Measurements from ENCODE around the gene DHCR24.
A peak's percentile ranks its signal among the peaks of the same experiment; 100 is the strongest.

The DHCR24 gene

DNA sequence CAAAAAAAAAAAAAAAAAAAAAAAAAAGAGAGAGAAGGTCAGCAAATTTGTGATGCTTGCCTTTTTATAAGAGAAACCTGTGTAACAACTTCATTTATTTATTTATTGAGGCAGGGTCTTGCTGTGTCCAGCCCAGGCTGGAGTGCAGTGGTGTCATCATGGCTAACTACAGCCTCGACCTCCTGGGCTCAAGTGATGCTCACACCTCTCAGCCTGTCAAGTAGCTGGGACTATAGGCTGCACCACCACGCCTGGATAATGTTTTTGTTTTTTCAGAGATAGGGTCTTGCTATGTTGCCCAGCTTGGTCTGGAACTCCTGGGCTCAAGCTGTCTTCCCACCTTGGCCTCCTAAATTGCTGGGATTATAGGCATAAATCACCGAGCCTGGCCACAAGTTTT is 42.4 kb downstream of the DHCR24 start:
- TF ChIP-seq, protein P1, sequence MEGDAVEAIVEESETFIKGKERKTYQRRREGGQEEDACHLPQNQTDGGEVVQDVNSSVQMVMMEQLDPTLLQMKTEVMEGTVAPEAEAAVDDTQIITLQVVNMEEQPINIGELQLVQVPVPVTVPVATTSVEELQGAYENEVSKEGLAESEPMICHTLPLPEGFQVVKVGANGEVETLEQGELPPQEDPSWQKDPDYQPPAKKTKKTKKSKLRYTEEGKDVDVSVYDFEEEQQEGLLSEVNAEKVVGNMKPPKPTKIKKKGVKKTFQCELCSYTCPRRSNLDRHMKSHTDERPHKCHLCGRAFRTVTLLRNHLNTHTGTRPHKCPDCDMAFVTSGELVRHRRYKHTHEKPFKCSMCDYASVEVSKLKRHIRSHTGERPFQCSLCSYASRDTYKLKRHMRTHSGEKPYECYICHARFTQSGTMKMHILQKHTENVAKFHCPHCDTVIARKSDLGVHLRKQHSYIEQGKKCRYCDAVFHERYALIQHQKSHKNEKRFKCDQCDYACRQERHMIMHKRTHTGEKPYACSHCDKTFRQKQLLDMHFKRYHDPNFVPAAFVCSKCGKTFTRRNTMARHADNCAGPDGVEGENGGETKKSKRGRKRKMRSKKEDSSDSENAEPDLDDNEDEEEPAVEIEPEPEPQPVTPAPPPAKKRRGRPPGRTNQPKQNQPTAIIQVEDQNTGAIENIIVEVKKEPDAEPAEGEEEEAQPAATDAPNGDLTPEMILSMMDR (IDR thresholded peaks at IDR 0.05; ENCODE audit: insufficient read depth, low read depth, low read length, missing control alignments) = no peak
- no peak overlapping the region for H3K4me3 ChIP-seq (ENCODE audit: low read length)
- DNase-seq (ENCODE audit: low read depth) = no peak

DNA sequence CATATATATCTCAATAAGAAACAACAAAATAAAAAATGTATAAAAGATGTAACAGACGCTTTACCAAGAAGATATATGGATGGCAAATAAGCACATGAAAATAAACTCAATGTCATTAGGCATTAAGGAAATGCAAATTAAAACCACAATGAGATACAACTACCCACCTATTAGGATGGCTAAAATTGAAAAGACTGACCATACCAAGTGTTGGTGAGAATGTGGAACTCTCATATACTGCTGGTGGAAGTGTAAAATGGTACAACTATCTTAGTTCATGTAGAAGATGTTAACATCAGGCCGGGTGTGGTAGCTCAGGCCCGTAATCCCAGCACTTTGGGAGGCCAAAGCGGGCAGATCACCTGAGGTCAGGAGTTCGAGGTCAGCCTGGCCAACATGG is 43.5 kb downstream of the DHCR24 start:
- H3K4me3 ChIP-seq (ENCODE audit: low read length) = no peak overlapping the region
- TF ChIP-seq, protein P1 (IDR thresholded peaks at IDR 0.05; ENCODE audit: insufficient read depth, low read depth, low read length, missing control alignments) = no peak
- no peak for DNase-seq (ENCODE audit: low read depth)

DNA sequence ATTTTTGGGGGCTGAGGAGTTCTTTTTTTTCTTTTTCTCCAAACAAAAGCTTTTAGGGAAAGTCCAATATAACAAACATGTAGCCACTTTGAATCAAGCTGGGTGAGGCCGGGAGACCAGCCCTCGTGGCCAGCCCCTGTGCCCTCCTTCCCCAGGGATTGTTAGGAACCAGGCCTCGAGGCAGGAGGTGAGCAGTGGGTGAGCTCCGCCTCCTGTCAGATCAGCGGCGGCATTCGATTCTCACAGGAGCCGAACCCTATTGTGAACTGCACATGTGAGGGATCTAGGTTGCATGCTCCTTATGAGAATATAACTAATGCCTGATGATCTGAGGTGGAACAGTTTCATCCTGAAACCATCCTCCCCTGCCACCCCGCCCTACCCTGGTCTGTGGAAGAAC is 44.0 kb downstream of the DHCR24 start:
- TF ChIP-seq, protein P1 (IDR thresholded peaks at IDR 0.05; ENCODE audit: insufficient read depth, low read depth, low read length, missing control alignments) = no peak
- no peak overlapping the region for H3K4me3 ChIP-seq (ENCODE audit: low read length)
- no peak for DNase-seq (ENCODE audit: low read depth)

DNA sequence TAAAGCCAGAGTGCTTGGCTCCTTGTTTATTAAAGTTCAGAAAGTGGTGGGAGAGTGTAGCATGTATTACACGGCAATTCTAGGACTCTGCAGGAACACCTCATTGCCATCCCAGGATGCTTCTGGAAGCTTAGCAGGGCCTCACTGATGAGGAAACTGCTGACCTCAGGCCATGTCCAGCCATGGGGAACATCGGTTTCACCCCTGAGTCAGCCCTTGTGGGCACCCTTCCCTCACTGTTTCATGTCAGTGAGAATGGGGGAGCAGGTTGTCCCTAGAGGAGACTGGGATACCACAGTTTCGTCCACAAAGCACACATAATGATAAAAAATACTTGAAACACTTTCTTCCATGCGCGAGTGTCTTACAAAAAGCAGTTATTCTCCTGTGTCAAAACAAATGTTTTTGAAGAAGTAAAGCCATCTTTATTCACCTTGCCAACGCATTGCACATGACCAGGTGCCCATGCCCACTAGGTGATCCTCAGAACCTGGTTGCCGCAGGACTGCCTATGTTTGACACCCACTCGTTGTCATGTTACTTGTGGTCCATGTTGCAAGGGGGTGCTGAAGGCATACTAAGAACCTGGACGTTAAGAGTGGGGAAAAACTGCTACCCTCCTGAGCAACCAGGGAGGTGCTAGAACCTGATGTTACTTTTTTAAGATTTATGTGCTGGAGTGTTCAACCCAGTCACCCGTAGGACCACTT is 44.6 kb downstream of the DHCR24 start:
- no peak overlapping the region for H3K4me3 ChIP-seq (ENCODE audit: low read length)
- TF ChIP-seq, protein P1 (IDR thresholded peaks at IDR 0.05; ENCODE audit: insufficient read depth, low read depth, low read length, missing control alignments) = no peak
- no peak for DNase-seq (ENCODE audit: low read depth)

DNA sequence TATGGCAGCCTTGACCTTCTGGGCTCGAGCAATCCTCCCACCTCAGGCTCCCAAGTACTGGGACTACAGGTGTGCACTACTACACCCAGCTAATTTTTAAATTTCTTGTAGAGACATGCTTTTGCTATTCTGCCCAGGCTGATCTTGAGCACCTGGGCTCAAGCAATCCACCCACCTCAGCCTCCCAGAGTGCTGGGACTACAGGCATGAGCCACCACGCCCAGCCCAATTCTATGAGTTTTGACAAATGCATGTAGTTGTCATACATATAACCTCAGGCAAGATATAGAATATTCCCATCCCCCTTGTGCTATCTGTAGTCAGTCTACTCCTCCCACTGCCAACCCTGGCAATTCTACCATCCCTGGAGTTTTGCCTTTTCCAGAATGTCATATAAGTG is 47.2 kb downstream of the DHCR24 start:
- TF ChIP-seq, protein P1 (IDR thresholded peaks at IDR 0.05; ENCODE audit: insufficient read depth, low read depth, low read length, missing control alignments) = no peak
- DNase-seq (ENCODE audit: low read depth) = peak; percentile 26
- H3K4me3 ChIP-seq (ENCODE audit: low read length) = no peak overlapping the region

DNA sequence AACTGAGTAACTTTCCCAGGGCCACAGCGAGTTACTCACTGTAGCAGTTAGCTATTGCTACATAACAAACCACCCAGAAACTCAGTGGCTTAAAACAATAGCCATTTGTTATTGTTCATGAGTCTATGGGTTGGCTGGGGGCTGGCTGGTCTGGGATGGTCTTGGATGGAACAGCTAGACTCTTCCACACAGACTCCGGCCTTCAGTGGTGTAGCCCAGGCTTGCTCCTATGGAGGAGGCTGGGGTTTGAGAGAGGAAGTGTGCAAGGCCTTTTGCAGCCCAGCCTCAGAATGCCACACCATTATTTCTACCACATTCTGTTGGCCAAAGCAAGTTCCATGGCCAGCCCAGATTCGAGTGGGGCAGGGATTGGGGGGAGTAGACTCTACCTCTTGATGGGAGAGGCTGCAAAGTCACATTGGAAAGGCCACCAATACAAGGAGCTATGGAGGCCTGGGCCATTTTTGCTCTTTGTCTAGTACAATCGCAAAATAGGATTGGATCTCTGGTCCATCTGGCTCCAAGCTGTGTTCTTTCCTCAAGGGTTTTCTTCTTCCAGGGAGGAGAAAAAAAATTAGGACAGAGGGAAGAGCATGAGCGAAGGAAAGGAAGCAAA is 48.3 kb downstream of the DHCR24 start:
- TF ChIP-seq, protein P1 (IDR thresholded peaks at IDR 0.05; ENCODE audit: insufficient read depth, low read depth, low read length, missing control alignments) = no peak
- DNase-seq (ENCODE audit: low read depth) = no peak
- no peak overlapping the region for H3K4me3 ChIP-seq (ENCODE audit: low read length)

Measured in epithelial cell of esophagus (primary cell).